Stimulated activated CD4-positive, alpha-beta T cell treated with anti-CD3 and anti-CD28 coated beads, Interleukin-1b, Interleukin-23, amount 100 ng/mL, for 1 hour (primary cell): Measurements from ENCODE around the gene WDR4.
"Not testable (repeated sequence)": the region's sequence is repeated elsewhere in the genome, so short reads cannot be mapped to it uniquely, and the experiment has no call there.

Experiments used
- DNase-seq, 2 donors: peaks; one replicate each; pipeline ENCODE4 v3.0.0-alpha.2; 2020; ENCODE audit warnings: low read depth in 2 of 2

The WDR4 gene

GRCh38 chr21:42852925-42853570, 26.3 kb downstream of the WDR4 start:
- DNase-seq: no peak

GRCh38 chr21:42851812-42852665, 27.3 kb downstream of the WDR4 start:
- no peak for DNase-seq

- no peak for DNase-seq
Observed at GRCh38 chr21:42850866-42851391, 28.4 kb downstream of the WDR4 start.

GRCh38 chr21:42850463-42850862, 28.9 kb downstream of the WDR4 start:
- no peak for DNase-seq

GRCh38 chr21:42849759-42850412, 29.5 kb downstream of the WDR4 start:
- DNase-seq: no peak

- no peak for DNase-seq
Observed at GRCh38 chr21:42848932-42849758, 30.2 kb downstream of the WDR4 start.

GRCh38 chr21:42848144-42848931, 31.0 kb downstream of the WDR4 start:
- not testable (repeated sequence) for DNase-seq

GRCh38 chr21:42847726-42848125, 31.6 kb downstream of the WDR4 start:
- no peak for DNase-seq

- no peak for DNase-seq
Observed at GRCh38 chr21:42847051-42847707, 32.2 kb downstream of the WDR4 start.

- DNase-seq: no peak
Observed at GRCh38 chr21:42846221-42846620, 33.1 kb downstream of the WDR4 start.

- no peak for DNase-seq
Observed at GRCh38 chr21:42845296-42845965, 33.9 kb downstream of the WDR4 start.

GRCh38 chr21:42844411-42845113, 34.8 kb downstream of the WDR4 start:
- no peak for DNase-seq

GRCh38 chr21:42843056-42843455, 36.3 kb downstream of the WDR4 start:
- DNase-seq: no peak

- not testable (repeated sequence) for DNase-seq
Observed at GRCh38 chr21:42841916-42842655, 37.3 kb downstream of the WDR4 start.

GRCh38 chr21:42841156-42841915, 38.0 kb downstream of the WDR4 start:
- no peak for DNase-seq

- no peak for DNase-seq
Observed at GRCh38 chr21:42840411-42841155, 38.8 kb downstream of the WDR4 start.
